ENCODE data around the gene SCRN1.
A peak's percentile ranks its signal among the peaks of the same experiment; 100 is the strongest.

Gene SCRN1

GRCh38 chr7:29922921-29923700 is 66.5 kb downstream of the SCRN1 start:
- DNase-seq (ENCODE audit: low read depth), result no peak
- TF ChIP-seq, protein P1, sequence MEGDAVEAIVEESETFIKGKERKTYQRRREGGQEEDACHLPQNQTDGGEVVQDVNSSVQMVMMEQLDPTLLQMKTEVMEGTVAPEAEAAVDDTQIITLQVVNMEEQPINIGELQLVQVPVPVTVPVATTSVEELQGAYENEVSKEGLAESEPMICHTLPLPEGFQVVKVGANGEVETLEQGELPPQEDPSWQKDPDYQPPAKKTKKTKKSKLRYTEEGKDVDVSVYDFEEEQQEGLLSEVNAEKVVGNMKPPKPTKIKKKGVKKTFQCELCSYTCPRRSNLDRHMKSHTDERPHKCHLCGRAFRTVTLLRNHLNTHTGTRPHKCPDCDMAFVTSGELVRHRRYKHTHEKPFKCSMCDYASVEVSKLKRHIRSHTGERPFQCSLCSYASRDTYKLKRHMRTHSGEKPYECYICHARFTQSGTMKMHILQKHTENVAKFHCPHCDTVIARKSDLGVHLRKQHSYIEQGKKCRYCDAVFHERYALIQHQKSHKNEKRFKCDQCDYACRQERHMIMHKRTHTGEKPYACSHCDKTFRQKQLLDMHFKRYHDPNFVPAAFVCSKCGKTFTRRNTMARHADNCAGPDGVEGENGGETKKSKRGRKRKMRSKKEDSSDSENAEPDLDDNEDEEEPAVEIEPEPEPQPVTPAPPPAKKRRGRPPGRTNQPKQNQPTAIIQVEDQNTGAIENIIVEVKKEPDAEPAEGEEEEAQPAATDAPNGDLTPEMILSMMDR (IDR thresholded peaks at IDR 0.05; ENCODE audit: low read length, missing control alignments), result no peak
- H3K4me3 ChIP-seq (replicated peaks; ENCODE audit: low read depth, low read length), result no peak overlapping the region

GRCh38 chr7:29921404-29922010 is 68.1 kb downstream of the SCRN1 start:
- no peak overlapping the region for H3K4me3 ChIP-seq (replicated peaks; ENCODE audit: low read depth, low read length)
- DNase-seq (ENCODE audit: low read depth), result peak; percentile 77
- TF ChIP-seq, protein P1 (IDR thresholded peaks at IDR 0.05; ENCODE audit: low read length, missing control alignments), result peak; percentile 96

DNA sequence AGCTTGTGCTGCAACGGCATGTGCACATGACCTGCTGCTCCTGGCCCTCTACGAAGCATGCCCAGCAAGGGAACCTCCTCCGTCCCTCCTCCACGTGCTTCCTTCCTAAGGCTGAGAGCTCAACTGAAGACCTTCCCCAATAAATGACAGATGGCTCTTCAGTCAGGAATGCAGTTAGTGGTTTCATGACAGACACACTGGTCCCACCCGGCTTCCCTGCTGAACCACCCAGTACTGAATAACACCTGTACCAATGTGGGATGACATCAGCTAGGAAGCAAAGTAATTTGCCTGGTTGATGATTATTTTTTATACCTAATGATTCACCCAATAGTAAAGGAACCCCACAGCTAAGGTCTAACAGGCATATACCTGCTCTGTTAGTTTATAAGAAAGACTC is 69.1 kb downstream of the SCRN1 start:
- DNase-seq (ENCODE audit: low read depth), result no peak
- TF ChIP-seq, protein P1 (IDR thresholded peaks at IDR 0.05; ENCODE audit: low read length, missing control alignments), result no peak

DNA sequence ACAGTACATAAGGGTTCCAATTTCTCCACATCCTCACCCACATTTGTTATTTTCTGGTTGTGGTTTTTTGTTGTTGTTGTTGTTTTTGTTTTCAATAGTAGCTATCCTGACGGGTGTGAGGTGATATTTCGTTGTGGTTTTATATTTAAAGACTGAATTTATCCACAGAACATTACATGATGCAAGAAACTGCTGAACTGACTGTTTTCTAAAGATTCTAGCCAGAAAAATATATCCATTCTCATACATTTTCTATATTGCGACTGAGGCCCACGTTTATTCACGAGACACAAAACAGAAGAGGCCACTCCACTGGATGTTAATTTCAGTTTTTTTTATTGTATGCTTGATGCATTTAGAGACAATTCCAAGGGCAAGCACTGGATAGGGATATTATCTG is 69.8 kb downstream of the SCRN1 start:
- DNase-seq (ENCODE audit: low read depth), result no peak
- TF ChIP-seq, protein P1 (IDR thresholded peaks at IDR 0.05; ENCODE audit: low read length, missing control alignments), result no peak
- H3K4me3 ChIP-seq (replicated peaks; ENCODE audit: low read depth, low read length), result no peak overlapping the region

More for the DNA sequence above, 69.1 kb downstream of the SCRN1 start:
- no peak overlapping the region for H3K4me3 ChIP-seq (replicated peaks; ENCODE audit: low read depth, low read length)

- TF ChIP-seq, protein P1 (IDR thresholded peaks at IDR 0.05; ENCODE audit: low read length, missing control alignments), result no peak
- H3K4me3 ChIP-seq (replicated peaks; ENCODE audit: low read depth, low read length), result no peak overlapping the region
- DNase-seq (ENCODE audit: low read depth), result no peak
Measured at GRCh38 chr7:29918850-29919249, 70.8 kb downstream of the SCRN1 start.

DNA sequence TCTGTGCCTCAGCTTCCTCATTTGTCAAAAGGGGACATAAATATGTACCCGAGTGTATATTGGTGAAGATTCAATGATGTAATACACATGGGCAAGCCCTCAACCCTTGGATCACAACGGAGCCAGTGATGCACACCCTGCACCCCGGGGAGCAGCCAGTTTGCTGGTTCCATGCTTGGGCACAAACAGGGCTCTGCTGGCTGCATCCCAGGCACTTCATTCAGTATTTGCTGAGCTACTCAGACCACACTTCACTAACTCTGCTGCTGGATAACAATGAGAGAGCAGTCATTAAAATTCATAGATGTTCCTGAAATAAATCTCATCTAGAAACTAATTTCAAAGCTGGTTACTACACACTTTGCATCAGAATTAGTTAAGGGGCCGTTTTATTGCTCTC is 72.0 kb downstream of the SCRN1 start:
- TF ChIP-seq, protein P1 (IDR thresholded peaks at IDR 0.05; ENCODE audit: low read length, missing control alignments), result no peak
- no peak for DNase-seq (ENCODE audit: low read depth)
- H3K4me3 ChIP-seq (replicated peaks; ENCODE audit: low read depth, low read length), result no peak overlapping the region

All from fibroblast of pulmonary artery (primary cell).